Immature natural killer cell (primary cell): ENCODE measurements around the gene IL1A. TPM values are rescaled to one million over a fixed set of nuclear protein-coding genes. Genes with fewer than 3 reads are reported as not detected.

Source experiments
- DNase-seq, 3 donors: peaks; one replicate each; pipeline ENCODE4 v3.0.0; 2022; ENCODE audit warnings: mixed read lengths in 1 of 3
- H3K27ac Mint-ChIP-seq, 6 donors: one replicate each; pipeline ENCODE4 v1.8.0; 2020; ENCODE audit warnings: mixed read lengths in 6 of 6, mild to moderate bottlenecking in 5 of 6, inconsistent platforms in 4 of 6, moderate library complexity in 3 of 6
- H3K27me3 Mint-ChIP-seq, 3 donors: one replicate each; pipeline ENCODE4 v1.8.0; 2020 to 2021; ENCODE audit warnings: low read depth in 3 of 3, mild to moderate bottlenecking in 3 of 3, mixed read lengths in 3 of 3, moderate library complexity in 3 of 3, inconsistent platforms in 1 of 3
- H3K36me3 Mint-ChIP-seq, 3 donors: one replicate each; pipeline ENCODE4 v1.8.0; 2020; ENCODE audit warnings: mixed read lengths in 3 of 3, inconsistent platforms in 2 of 3, mild to moderate bottlenecking in 2 of 3
- H3K4me1 Mint-ChIP-seq, 2 donors: one replicate each; pipeline ENCODE4 v1.8.0; 2020; ENCODE audit warnings: inconsistent platforms in 2 of 2, mild to moderate bottlenecking in 2 of 2, mixed read lengths in 2 of 2, moderate library complexity in 1 of 2
- H3K4me3 Mint-ChIP-seq, 5 donors: one replicate each; pipeline ENCODE4 v1.8.0; 2020; ENCODE audit warnings: mild to moderate bottlenecking in 5 of 5, mixed read lengths in 5 of 5, inconsistent platforms in 3 of 5, moderate library complexity in 3 of 5
- H3K9me3 Mint-ChIP-seq, 6 donors: one replicate each; pipeline ENCODE4 v1.8.0; 2020; ENCODE audit warnings: mild to moderate bottlenecking in 6 of 6, mixed read lengths in 6 of 6, inconsistent platforms in 4 of 6, moderate library complexity in 3 of 6
- polyA plus RNA-seq, 3 donors: library from polyadenylated mRNA; unstranded; fragments of 300-500 nt; fragmentation: Illumina TruSeq; gene quantifications; one replicate each; pipeline ENCODE4 v1.2.3, GENCODE V29; 2021

Gene IL1A
- polyA plus RNA-seq, 3 donors from 2014 or later, result not detected

GRCh38 chr2:112811841-112812306 is 27.6 kb upstream of the IL1A start:
- no peak for DNase-seq
- Mint-ChIP-seq H3K36me3 (peaks cover 0 to 3% (median 0%) of the 10 kb centered on the region in 3 donors), H3K4me1 (peaks cover 8 to 11% of the 10 kb centered on the region in 2 donors), H3K27me3 (peaks cover 0 to 2% (median 0%) of the 10 kb centered on the region in 3 donors), H3K27ac (peak overlapping the region in 1 of 6 donors; percentile 56), H3K9me3 (peaks cover 0 to 6% (median 0%) of the 10 kb centered on the region in 6 donors), H3K4me3 (no peak overlapping the region)

DNA sequence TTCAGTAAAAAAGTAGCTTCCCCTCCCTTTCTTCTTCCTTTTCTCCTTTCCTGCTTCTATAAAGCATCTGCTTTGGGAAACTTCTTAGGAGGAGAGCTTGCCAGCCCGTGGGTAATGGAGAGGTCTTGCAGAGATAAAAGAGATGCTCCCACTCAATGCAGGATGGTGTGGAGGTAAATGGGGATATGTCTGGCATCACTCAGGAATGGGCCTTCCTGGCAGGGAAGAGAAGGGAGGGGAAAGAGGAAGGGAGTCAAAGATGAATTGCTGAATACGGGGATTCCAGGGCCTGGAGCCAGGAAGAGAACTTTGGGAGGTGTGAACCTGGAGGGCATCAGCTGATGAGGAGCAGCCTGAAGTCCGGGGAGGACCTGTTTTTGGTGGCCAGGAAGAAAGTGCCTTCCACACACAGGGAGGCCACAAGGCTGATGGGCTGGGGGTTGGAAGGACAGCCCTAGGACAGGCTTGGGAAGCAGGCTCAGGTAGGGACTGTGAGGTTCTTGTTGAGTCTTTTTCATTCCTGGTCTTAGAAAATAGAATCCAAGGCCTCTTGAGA is 27.1 kb upstream of the IL1A start:
- DNase-seq, result no peak
- peak overlapping the region in 2 of 6 donors; percentile 4 to 19 for H3K27ac Mint-ChIP-seq
- peaks cover 0 to 3% (median 0%) of the 10 kb centered on the region in 3 donors for H3K36me3 Mint-ChIP-seq
- H3K9me3 Mint-ChIP-seq, result peaks cover 0 to 6% (median 0%) of the 10 kb centered on the region in 6 donors
- H3K4me3 Mint-ChIP-seq, result no peak overlapping the region
- H3K27me3 Mint-ChIP-seq, result peaks cover 0 to 2% (median 1%) of the 10 kb centered on the region in 3 donors
- peaks cover 8 to 11% of the 10 kb centered on the region in 2 donors for H3K4me1 Mint-ChIP-seq

GRCh38 chr2:112809112-112809511 is 24.8 kb upstream of the IL1A start:
- DNase-seq, result no peak
- no peak overlapping the region for H3K27ac Mint-ChIP-seq
- peaks cover 0 to 4% (median 2%) of the 10 kb centered on the region in 3 donors for H3K27me3 Mint-ChIP-seq

DNA sequence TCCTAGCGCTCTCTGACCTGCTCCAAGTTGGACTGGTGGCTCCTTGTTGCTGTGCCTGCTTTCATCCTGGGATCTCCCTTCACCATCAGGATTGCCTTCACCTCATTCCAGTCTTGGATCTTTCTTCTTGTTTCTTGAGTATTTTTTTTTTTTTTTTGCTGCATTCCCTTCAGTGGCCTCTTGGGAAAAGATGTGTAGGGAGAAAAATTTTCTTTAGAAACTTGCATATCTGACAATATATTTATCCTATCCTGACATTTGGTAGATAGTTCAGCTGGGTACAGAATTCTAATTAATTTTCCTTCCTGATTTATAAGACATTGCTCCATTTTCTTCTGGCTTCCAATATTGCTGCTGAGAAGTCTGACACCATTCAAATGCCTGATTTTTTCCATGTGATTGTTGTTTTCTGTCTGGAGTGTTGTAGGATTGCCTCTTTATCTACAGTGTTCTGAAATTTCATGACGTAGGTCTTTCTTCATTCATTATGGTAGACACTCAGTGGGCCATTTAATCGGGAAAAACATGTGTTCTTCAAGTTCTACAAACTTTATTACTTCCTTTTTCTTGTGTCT is 23.0 kb upstream of the IL1A start:
- no peak overlapping the region for H3K4me3 Mint-ChIP-seq
- H3K27ac Mint-ChIP-seq, result no peak overlapping the region
- peaks cover 7 to 11% of the 10 kb centered on the region in 2 donors for H3K4me1 Mint-ChIP-seq
- H3K9me3 Mint-ChIP-seq, result peaks cover 0 to 6% (median 0%) of the 10 kb centered on the region in 6 donors
- no peak for DNase-seq
- peaks cover 0 to 3% (median 0%) of the 10 kb centered on the region in 3 donors for H3K36me3 Mint-ChIP-seq
- H3K27me3 Mint-ChIP-seq, result peaks cover 0 to 4% (median 2%) of the 10 kb centered on the region in 3 donors

More at GRCh38 chr2:112809112-112809511, 24.8 kb upstream of the IL1A start:
- Mint-ChIP-seq H3K4me3 (no peak overlapping the region), H3K4me1 (peaks cover 8 to 11% of the 10 kb centered on the region in 2 donors), H3K36me3 (peaks cover 0 to 3% (median 0%) of the 10 kb centered on the region in 3 donors), H3K9me3 (peaks cover 0 to 6% (median 0%) of the 10 kb centered on the region in 6 donors)

DNA sequence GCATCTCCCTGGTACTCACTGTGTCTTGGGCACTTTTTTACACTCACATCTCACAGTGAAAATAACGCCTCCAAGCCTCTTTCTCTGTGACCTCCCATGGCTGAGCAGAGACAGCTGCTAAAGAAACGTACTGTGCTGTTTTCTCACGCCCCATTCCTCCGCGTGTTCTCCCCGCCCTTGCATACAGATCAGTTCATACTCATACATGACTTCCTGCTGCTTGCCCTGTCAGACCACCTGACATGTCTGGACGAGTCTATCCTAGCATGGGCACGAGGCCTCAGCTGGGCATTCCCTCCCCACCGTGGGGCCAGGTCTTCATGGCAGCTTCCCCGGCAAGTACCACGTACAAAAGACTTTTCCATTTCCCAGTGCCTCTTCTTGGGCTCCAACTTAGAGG is 21.2 kb upstream of the IL1A start:
- no peak for DNase-seq
- no peak overlapping the region for H3K4me3 Mint-ChIP-seq
- H3K4me1 Mint-ChIP-seq, result no peaks in the 10 kb centered on the region
- peaks cover 0 to 6% (median 0%) of the 10 kb centered on the region in 6 donors for H3K9me3 Mint-ChIP-seq
- peaks cover 0 to 4% (median 2%) of the 10 kb centered on the region in 3 donors for H3K27me3 Mint-ChIP-seq
- peaks cover 0 to 3% (median 1%) of the 10 kb centered on the region in 3 donors for H3K36me3 Mint-ChIP-seq
- H3K27ac Mint-ChIP-seq, result no peak overlapping the region

GRCh38 chr2:112803691-112804521 is 19.6 kb upstream of the IL1A start:
- Mint-ChIP-seq H3K36me3 (peaks cover 0 to 3% (median 3%) of the 10 kb centered on the region in 3 donors), H3K27ac (no peak overlapping the region), H3K27me3 (peaks cover 0 to 4% (median 0%) of the 10 kb centered on the region in 3 donors), H3K9me3 (peaks cover 0 to 6% (median 0%) of the 10 kb centered on the region in 6 donors), H3K4me1 (peaks cover 0 to 7% of the 10 kb centered on the region in 2 donors), H3K4me3 (no peak overlapping the region)
- DNase-seq, result no peak

DNA sequence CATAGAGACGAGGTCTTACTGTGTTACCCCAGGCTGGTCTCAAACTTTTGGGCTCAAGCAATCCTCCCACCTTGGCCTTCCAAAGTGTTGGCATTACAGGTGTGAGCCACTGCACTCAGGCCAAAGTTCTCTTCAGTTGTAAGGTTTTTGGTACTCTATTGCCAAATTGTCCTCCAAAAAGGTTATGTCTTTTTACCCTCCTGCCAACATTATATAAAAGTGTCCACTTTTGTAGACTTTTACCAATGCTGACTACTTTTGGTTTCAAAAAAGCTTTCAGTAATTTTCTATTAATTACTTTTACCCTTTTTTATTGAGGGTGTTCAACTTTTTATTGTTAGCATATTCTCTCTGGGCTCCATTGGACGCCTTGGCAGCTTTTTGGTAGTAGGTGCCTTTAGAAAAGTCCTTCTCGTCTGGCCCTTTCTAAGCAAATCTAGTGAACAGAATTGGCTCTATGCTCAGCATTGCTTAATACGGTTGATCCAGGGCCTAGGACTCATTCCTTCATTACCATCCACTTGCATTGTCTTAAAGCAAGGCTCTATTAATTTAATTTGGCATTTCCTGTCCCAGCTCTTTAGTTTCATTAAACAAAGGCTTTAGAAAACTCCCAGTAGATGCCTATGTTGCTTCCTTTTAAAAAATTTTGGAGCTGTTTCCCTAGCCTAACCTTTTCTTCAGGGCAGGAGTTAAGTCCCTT is 16.7 kb upstream of the IL1A start:
- Mint-ChIP-seq H3K27ac (no peak overlapping the region), H3K4me3 (no peak overlapping the region), H3K27me3 (peaks cover 0 to 3% (median 0%) of the 10 kb centered on the region in 3 donors), H3K4me1 (peaks cover 0 to 7% of the 10 kb centered on the region in 2 donors), H3K9me3 (peaks cover 0 to 4% (median 0%) of the 10 kb centered on the region in 6 donors), H3K36me3 (peaks cover 0 to 4% (median 3%) of the 10 kb centered on the region in 3 donors)
- DNase-seq, result no peak

DNA sequence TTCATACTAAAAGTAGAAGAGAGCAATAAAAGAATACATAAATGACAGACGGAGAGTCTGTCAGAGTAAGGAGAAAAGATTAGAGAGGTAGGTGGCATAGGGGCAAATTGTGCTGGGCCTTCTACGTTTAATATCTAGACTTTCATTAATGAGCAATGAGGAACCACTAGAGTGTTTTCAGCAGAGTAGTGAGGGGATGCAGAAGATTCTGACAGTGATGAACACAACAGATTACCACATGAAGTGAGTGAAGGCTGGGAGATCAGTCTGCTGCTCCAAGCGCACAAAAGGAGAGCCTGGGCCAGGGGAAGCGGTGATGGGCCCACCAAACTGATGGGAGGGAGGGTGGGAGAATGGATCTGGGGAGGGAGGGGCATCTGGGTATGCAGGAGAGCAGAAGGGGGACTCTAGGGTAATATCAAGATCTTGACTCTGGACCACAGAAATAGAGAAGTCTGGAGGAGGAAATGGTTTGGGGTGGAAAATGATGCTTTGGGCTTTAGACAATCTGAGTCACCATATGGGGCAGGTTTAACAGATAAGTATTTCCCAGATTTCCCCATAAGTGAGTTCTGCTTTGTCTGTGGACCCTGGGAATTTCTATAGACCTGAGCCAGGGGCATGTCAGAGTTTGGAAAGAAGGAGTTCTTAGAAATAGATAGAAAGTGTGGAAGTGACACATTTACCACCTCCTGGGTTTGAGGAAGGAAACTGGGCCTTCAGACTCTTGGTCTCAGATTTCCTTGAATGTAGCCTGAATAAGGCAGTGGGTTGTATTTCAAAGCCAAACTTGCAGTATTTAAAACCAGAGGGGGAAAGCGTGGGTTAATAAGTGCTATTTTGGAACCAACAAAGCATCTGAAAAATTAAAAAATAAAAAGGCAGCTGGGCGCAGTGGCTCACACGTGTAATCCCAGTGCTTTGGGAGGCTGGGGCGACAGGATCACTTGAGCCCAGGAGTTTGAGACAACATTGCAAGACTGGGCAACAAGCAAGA is 15.0 kb upstream of the IL1A start:
- Mint-ChIP-seq H3K9me3 (peaks cover 0 to 2% (median 0%) of the 10 kb centered on the region in 6 donors), H3K27ac (peak overlapping the region in 2 of 6 donors; percentile 6 to 8), H3K27me3 (peaks cover 0 to under 1% (median 0%) of the 10 kb centered on the region in 3 donors), H3K4me1 (peaks cover 8 to 10% of the 10 kb centered on the region in 2 donors), H3K4me3 (no peak overlapping the region), H3K36me3 (peaks cover 0 to 4% (median 3%) of the 10 kb centered on the region in 3 donors)
- DNase-seq, result no peak

- peaks cover 21% of the 10 kb centered on the region in 2 donors for H3K4me1 Mint-ChIP-seq
- H3K27me3 Mint-ChIP-seq, result peaks cover 0 to 1% (median 0%) of the 10 kb centered on the region in 3 donors
- peaks cover 0 to 2% (median 0%) of the 10 kb centered on the region in 6 donors for H3K9me3 Mint-ChIP-seq
- peaks cover 0 to 4% (median 3%) of the 10 kb centered on the region in 3 donors for H3K36me3 Mint-ChIP-seq
- no peak overlapping the region for H3K27ac Mint-ChIP-seq
- no peak for DNase-seq
- H3K4me3 Mint-ChIP-seq, result no peak overlapping the region
Measured at GRCh38 chr2:112796486-112796885, 12.2 kb upstream of the IL1A start.

DNA sequence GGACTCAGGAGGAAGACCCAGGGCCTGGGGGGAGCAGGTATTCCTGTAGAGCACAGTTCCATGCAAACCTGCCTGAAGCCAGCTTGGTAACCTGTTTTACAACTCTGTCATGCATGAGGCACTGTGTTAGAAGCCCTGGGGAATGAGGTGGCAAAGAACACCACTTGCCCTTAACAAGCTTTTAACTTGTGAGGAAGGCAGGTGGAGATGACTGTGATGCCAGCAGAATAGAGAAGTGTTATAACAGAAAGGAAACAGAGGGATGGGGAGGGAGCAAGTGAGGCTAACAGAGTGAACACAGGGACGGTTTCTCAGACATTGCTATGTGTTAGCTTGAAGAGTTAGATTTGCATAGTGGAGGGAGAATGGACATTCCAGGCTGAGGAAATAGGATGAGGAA is 11.5 kb upstream of the IL1A start:
- no peak for DNase-seq
- H3K27me3 Mint-ChIP-seq, result peaks cover 0 to 1% (median 0%) of the 10 kb centered on the region in 3 donors
- no peak overlapping the region for H3K4me3 Mint-ChIP-seq
- peaks cover 0 to 2% (median 0%) of the 10 kb centered on the region in 6 donors for H3K9me3 Mint-ChIP-seq
- peaks cover 0 to 4% (median 3%) of the 10 kb centered on the region in 3 donors for H3K36me3 Mint-ChIP-seq
- H3K4me1 Mint-ChIP-seq, result peaks cover 21% of the 10 kb centered on the region in 2 donors
- H3K27ac Mint-ChIP-seq, result no peak overlapping the region

GRCh38 chr2:112794841-112795240 is 10.5 kb upstream of the IL1A start:
- H3K27ac Mint-ChIP-seq, result peak overlapping the region in 2 of 6 donors; percentile 35 to 52
- DNase-seq, result no peak
- H3K36me3 Mint-ChIP-seq, result peaks cover 0 to 4% (median 0%) of the 10 kb centered on the region in 3 donors
- H3K9me3 Mint-ChIP-seq, result no peaks in the 10 kb centered on the region
- peaks cover 0 to 1% (median 0%) of the 10 kb centered on the region in 3 donors for H3K27me3 Mint-ChIP-seq
- H3K4me3 Mint-ChIP-seq, result no peak overlapping the region
- peaks cover 21% of the 10 kb centered on the region in 2 donors for H3K4me1 Mint-ChIP-seq

- peaks cover 15 to 21% of the 10 kb centered on the region in 2 donors for H3K4me1 Mint-ChIP-seq
- peaks cover 0 to 1% (median 0%) of the 10 kb centered on the region in 3 donors for H3K27me3 Mint-ChIP-seq
- H3K36me3 Mint-ChIP-seq, result peaks cover 0 to 4% (median 0%) of the 10 kb centered on the region in 3 donors
- H3K4me3 Mint-ChIP-seq, result peak overlapping the region in 3 of 5 donors; percentile 0 to 12 (median 4)
- peak overlapping the region; percentile 2 to 42 (median 20) for H3K27ac Mint-ChIP-seq
- no peaks in the 10 kb centered on the region for H3K9me3 Mint-ChIP-seq
- DNase-seq, result peak; percentile 46 to 58 (median 55)
Measured at GRCh38 chr2:112794131-112794733, 9.9 kb upstream of the IL1A start.
